Hematopoietic multipotent progenitor cell treated with erythropoietin and hydrocortisone succinate and interleukin-3 and kit ligand, for 15 days (in vitro differentiated cells): ENCODE results near the gene SLC6A20.
A peak's percentile ranks its signal among the peaks of the same experiment; 100 is the strongest.

Experiments
- DNase-seq: peaks from one replicate; pipeline ENCODE4 v3.0.0-alpha.2; 2015; ENCODE audit warnings: low spot score

Gene SLC6A20

GRCh38 chr3:45719655-45720487, 76.5 kb downstream of the SLC6A20 start:
- DNase-seq, result no peak

- peak; percentile 12 for DNase-seq
Measured at GRCh38 chr3:45716790-45717336, 79.5 kb downstream of the SLC6A20 start.

GRCh38 chr3:45715945-45716344, 80.4 kb downstream of the SLC6A20 start:
- DNase-seq, result no peak

- DNase-seq, result no peak
Measured at GRCh38 chr3:45712434-45713110, 83.8 kb downstream of the SLC6A20 start.

GRCh38 chr3:45711931-45712330, 84.4 kb downstream of the SLC6A20 start:
- DNase-seq, result no peak

GRCh38 chr3:45705839-45706808, 90.2 kb downstream of the SLC6A20 start:
- DNase-seq, result no peak
